ENCODE measurements around the gene CMTM1.

DNA sequence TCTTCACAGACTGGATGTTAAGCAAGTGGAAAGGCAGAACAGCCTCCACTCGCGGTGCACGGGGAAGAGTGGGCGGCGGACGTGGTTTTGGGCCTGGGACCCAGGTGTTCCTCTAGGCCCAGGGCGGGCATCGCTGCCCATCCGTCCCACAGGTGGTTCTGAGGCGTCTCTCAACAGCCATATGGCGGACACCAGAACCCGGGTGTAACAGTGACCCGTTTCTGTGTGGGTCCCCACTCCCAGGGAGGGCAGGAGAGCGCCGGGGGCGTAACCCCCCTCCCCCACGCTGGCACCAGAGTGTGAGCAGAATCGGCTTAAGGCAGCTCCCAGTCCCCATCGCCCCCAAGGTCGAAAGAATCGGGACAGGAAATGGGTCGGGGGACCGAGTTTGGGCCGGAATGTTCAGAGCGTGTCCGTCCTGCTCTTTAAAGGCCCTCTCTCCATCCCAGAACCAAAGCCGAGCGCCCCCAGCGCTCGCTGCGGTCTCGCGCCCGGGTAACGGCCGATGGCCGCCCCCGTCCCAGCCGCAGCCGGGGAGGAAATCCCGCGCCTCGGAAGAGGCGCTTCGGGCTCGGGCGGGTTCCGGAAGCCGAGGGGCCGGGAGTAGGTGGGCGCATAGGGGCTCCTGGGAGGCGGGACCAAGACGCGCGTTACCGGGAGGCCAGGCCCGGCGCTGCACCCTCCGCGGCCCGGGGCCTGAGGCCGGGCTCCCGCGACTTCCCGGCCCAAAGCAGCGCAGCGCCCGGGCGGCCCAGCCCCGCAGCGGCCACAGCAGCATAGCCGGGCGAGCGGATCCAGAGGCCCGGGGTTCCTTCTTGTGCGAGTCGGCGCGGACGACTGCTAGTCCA, 16.7 kb upstream of the CMTM1 start, which contains the start of gene TK2:
- TF ChIP-seq, protein P1, sequence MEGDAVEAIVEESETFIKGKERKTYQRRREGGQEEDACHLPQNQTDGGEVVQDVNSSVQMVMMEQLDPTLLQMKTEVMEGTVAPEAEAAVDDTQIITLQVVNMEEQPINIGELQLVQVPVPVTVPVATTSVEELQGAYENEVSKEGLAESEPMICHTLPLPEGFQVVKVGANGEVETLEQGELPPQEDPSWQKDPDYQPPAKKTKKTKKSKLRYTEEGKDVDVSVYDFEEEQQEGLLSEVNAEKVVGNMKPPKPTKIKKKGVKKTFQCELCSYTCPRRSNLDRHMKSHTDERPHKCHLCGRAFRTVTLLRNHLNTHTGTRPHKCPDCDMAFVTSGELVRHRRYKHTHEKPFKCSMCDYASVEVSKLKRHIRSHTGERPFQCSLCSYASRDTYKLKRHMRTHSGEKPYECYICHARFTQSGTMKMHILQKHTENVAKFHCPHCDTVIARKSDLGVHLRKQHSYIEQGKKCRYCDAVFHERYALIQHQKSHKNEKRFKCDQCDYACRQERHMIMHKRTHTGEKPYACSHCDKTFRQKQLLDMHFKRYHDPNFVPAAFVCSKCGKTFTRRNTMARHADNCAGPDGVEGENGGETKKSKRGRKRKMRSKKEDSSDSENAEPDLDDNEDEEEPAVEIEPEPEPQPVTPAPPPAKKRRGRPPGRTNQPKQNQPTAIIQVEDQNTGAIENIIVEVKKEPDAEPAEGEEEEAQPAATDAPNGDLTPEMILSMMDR (conservative IDR thresholded peaks at IDR 0.05): no peak
- no peak for TF ChIP-seq EZH2 (IDR thresholded peaks at IDR 0.05; ENCODE audit: low read depth)
